NOMO-1 treated with DMSO at 0.1 percent for 48 hours (cell line): Measurements from ENCODE around the gene TAPBPL.
"Not testable (repeated sequence)": the region's sequence is repeated elsewhere in the genome, so short reads cannot be mapped to it uniquely, and the experiment has no call there.

Source experiments
- DNase-seq: peaks from one replicate; lab custom pipeline; 2025; ENCODE audit not compliant: unreplicated experiment; lab: John Stamatoyannopoulos, UW

Gene TAPBPL

GRCh38 chr12:6462234-6462995 lies 10.6 kb downstream of the TAPBPL start:
- no peak for DNase-seq

GRCh38 chr12:6463216-6463615 lies 11.4 kb downstream of the TAPBPL start:
- DNase-seq = no peak

GRCh38 chr12:6463858-6464257 lies 12.0 kb downstream of the TAPBPL start:
- DNase-seq = no peak

- no peak for DNase-seq
Measured at GRCh38 chr12:6464531-6464930, 12.7 kb downstream of the TAPBPL start.

GRCh38 chr12:6465467-6466183 lies 13.8 kb downstream of the TAPBPL start:
- peak; percentile 58 for DNase-seq

- DNase-seq = no peak
Measured at GRCh38 chr12:6466184-6466573, 14.3 kb downstream of the TAPBPL start.

GRCh38 chr12:6466751-6467150 lies 14.9 kb downstream of the TAPBPL start:
- DNase-seq = not testable (repeated sequence)

GRCh38 chr12:6467571-6468282 lies 15.9 kb downstream of the TAPBPL start:
- not testable (repeated sequence) for DNase-seq

GRCh38 chr12:6468283-6468575 lies 16.4 kb downstream of the TAPBPL start:
- DNase-seq = no peak

GRCh38 chr12:6469092-6469491 lies 17.2 kb downstream of the TAPBPL start:
- no peak for DNase-seq

- no peak for DNase-seq
Measured at GRCh38 chr12:6469609-6470374, 17.9 kb downstream of the TAPBPL start.

GRCh38 chr12:6470375-6471163 lies 18.7 kb downstream of the TAPBPL start, which contains the start of gene VAMP1:
Gene VAMP1, minus strand, starts transcription at chr12:6470677. Its CDS starts 146 bp downstream, at chr12:6470531.
- DNase-seq = peak; percentile 98

GRCh38 chr12:6471989-6472360 lies 20.1 kb downstream of the TAPBPL start:
- no peak for DNase-seq

- DNase-seq = no peak
Measured at GRCh38 chr12:6472491-6472890, 20.6 kb downstream of the TAPBPL start.

- DNase-seq = not testable (repeated sequence)
Measured at GRCh38 chr12:6475233-6475975, 23.6 kb downstream of the TAPBPL start.

GRCh38 chr12:6476489-6476888 lies 24.6 kb downstream of the TAPBPL start:
- no peak for DNase-seq

- not testable (repeated sequence) for DNase-seq
Measured at GRCh38 chr12:6477601-6478377, 25.9 kb downstream of the TAPBPL start.

GRCh38 chr12:6478416-6478815 lies 26.6 kb downstream of the TAPBPL start:
- no peak for DNase-seq

GRCh38 chr12:6488240-6488639 lies 36.4 kb downstream of the TAPBPL start:
- DNase-seq = no peak
